ENCODE results near the gene PINK1.

Gene PINK1

GRCh38 chr1:20680269-20680668, 47.0 kb downstream of the PINK1 start:
- DNase-seq (ENCODE audit: low read depth, low spot score) = no peak

DNA sequence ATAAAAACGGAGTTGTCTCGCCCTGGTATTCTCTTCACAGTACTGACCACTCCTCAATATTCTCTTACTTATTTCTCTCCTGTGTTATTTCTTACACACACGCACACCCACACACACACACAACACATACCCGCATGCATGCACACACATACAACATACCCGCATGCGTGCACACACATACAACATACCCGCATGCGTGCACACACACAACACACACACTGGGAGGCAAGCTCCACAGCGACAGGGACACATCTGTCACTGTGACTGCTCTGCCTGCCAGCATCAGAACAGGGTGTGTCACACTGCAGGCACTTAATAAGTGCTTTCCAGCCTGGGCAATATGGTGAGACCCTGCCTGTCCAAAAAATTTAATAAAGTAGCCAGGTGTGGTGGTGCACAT, 48.7 kb downstream of the PINK1 start:
- no peak for DNase-seq (ENCODE audit: low read depth, low spot score)

DNA sequence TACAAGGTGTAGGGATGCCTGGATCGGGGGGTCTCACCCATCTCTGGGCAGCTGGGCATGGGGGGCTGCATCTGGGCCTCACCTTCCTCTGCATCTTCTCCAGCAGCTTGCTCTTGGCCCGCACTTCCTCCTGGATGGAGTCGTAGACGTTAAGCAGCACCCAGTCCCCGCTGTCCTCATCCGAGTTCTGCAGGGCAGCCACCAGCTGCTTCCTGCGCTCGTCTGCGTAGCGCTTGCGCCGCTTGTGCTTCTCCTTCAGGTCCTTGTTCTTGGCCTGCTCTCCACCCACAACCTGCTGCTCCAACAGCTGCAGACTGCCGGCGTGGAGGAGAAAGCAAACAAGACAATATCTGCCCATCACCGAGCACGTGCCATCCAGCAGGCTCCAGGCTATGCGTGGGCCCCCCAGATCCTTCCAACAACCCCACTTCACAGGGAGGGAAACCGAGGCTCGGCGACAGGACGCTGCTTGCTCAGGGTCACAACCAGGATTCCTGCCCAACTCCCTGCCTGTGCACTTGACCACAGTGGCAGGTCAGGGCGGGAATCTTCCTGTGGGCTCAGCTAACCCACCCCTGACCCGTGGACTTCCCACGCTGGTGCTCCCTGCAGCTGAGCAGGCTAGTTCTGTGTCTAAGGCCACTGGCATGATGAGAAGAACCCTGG, 49.4 kb downstream of the PINK1 start:
- no peak for DNase-seq (ENCODE audit: low read depth, low spot score)

GRCh38 chr1:20683614-20684013, 50.4 kb downstream of the PINK1 start:
- DNase-seq (ENCODE audit: low read depth, low spot score) = no peak

DNA sequence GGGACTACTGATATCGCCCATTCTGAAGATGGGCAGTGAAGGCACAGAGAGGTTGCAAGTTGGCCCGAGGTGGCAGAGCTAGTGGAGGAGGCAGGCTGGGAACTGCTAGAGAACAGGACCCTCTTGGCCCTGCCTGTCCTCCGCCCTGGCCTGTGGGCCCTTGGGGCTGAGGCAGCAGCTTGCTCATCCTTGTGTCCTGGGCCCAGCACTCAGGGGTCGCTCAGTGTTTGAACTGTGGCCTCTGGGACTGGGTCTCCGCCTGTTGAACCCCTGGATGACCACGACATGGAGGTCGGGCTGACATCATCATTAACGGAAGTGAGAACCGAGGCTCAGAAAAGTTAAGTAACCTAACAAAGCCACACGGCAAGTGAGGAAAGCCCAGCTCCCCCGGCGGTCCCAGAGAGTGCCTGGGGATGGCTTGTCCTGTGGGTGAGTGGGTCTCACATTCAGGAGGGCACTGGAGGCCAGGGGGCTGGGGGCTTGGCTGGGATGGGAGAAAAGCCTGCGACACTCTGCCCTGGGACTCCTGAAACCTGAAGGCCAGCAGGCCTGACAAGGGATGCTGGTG, 50.9 kb downstream of the PINK1 start:
- DNase-seq (ENCODE audit: low read depth, low spot score) = no peak

DNA sequence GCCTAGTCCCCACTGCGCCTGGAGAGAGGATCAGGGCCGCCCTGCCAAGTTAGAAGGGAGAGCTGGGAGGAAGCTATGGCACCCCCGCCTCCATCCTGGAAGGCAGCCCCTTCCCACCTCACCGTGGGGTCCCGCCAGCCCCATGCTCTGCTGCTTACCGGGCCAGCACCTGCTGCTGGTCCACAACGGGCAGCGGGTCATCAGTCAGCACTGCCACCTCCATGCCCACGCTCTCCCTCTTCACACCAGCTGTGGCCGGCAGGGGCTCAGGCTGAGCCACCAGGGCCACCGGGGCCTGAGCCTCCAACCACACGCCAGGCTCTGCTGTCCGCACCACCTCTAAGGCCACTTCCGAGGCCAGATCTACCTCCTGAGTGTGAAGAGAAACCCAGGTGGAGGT, 51.4 kb downstream of the PINK1 start:
- DNase-seq (ENCODE audit: low read depth, low spot score) = no peak

DNA sequence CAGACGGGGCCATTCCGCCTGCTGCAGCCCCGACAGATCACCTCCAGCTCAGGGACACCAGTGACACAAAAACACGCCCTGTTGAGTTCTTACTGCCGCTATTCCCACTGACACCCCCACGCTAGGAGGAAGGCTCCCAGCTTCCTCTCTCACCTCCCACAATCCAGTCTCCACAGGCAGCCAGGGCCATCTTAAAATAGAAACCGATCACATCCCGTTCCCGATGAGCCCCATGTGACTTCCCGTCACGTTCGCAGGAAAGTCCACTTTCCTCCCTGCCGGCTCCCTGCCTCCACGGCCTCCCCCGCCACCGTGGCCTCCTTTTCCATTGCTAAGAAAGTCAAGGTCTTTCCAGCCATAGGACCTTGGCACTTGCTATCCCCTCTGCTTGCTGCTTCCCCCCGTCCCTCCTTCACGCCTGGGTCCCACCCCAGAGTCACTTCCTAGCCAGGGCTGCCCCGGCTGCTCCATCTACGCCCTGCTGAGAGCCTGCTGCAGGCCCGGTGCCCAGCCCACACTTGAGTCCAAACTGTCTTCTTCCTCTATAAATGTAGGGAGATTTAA, 51.9 kb downstream of the PINK1 start:
- no peak for DNase-seq (ENCODE audit: low read depth, low spot score)

GRCh38 chr1:20685741-20686140, 52.5 kb downstream of the PINK1 start:
- no peak for DNase-seq (ENCODE audit: low read depth, low spot score)

- DNase-seq (ENCODE audit: low read depth, low spot score) = no peak
These were observed 53.8 kb downstream of the PINK1 start for GRCh38 chr1:20686883-20687725.

DNA sequence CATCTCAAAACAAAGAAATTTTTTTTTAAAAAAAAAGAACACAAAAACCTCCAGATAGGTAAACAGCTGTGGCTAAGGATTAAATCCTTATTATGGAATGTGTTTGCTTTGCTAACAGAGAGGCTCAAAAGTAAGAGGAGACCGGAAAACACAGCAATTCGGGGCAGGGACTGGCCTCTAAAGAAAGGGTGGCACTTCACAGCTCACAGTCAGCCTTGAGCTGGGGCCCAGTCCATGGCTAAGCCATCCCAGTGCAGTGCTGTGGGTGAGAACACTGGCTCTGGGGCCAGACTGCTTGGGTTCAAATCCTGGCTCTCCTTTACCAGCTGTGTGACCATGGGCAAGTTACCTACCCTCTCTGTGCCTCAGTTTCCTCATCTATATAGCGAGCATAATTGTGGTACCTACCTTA, 56.4 kb downstream of the PINK1 start:
- DNase-seq (ENCODE audit: low read depth, low spot score) = no peak

GRCh38 chr1:20691872-20692271, 58.6 kb downstream of the PINK1 start:
- DNase-seq (ENCODE audit: low read depth, low spot score) = no peak

- DNase-seq (ENCODE audit: low read depth, low spot score) = no peak
These were observed 60.4 kb downstream of the PINK1 start for GRCh38 chr1:20693623-20694022.

GRCh38 chr1:20695515-20695914, 62.3 kb downstream of the PINK1 start:
- no peak for DNase-seq (ENCODE audit: low read depth, low spot score)

DNA sequence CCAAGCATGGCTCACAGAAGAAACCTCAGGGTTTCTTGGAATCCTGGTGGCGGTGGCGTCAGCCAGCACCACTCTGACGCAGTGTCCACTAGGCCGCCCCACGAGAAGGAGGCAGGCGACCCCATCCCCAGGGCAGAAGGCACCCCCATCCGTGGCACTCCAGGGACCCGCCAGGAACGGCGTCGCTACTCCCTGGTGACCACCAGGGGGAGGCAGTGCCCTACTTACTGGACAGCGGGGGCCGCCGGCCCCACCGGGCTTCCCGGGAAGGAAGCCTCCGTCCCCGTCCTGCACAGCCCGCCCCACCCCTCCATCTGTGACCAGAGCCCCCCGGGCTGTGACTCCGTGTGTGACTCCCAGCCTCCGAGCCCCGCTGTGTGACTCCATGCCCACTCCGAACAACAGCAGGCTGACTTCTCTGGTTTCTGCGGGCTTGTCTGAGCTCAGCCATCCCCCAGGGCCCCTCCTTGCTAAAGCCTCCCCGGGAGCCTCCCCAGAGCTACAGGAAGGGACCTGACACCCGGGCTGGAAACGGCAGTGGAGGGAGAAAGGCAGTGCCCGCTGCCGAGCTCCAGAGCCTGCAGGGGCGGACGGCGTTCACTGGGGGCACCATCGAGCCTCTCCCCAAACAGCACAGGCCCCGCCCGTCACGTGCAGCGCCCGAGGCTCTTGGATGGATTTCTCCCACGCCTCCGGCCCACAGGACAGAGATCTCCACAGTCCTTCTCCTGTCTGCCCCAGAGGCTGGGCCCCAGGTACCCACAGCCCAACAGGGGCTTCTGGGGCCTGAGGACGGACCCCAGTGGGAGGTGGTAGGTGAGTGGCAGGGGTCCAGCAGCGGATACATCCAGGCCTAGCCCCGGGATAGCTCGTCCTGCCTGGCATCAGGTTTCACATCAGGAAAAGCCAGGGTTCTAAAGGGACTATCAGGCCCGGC, 63.4 kb downstream of the PINK1 start:
- peak; percentile 35 for DNase-seq (ENCODE audit: low read depth, low spot score)

DNA sequence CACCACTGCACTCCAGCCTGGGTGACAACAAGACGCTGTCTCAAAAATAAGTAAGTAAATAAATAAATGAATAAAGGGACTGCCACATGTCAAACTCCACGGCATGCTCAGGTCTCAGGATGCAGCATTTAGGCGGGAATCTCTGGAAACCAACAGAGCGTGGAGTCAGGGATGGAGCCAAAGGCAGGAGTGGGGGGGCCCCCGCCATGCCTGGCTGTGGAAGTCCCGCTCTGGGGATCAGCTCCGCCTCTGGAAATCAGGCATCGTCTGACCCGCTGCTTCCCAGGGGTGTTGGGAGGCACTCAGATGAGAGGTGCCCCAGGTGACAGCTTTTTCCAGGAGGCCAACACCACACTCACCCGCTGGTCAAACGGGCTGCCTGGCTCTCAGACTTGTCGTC, 64.3 kb downstream of the PINK1 start:
- DNase-seq (ENCODE audit: low read depth, low spot score) = no peak

DNA sequence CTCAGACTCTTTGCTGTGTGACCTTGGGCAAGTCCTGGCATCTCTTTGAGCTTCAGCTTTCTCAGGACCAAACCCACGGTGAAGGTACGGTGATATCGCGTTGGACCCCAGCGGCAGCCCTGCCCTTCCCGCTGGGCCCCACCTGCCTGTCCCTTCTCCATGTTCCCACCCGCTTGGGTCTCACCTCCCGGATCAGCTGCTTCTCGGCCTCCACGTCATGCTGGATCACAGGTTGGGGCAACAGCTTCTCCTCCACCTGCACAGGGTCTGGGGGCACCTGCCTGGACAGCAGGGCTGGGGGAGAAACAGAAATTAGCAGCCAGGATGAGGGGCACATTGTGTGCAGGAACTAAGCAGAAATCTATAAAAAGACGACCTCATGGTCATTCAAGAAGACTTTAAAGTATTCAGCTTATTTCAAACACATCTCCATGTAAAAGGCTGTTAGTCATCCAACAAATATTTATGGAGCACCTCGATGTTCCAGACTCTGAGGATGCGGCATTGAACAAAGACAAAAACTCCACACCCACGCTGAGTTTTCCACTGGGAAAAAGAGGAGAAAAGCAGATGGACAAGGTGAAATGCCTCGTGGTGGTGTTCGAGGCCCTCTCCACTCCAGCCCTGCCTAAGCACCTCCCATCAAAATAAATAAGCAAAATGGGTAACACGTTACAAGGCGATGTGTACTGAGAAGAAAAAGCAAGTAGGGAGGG, 65.1 kb downstream of the PINK1 start:
- DNase-seq (ENCODE audit: low read depth, low spot score) = no peak

DNA sequence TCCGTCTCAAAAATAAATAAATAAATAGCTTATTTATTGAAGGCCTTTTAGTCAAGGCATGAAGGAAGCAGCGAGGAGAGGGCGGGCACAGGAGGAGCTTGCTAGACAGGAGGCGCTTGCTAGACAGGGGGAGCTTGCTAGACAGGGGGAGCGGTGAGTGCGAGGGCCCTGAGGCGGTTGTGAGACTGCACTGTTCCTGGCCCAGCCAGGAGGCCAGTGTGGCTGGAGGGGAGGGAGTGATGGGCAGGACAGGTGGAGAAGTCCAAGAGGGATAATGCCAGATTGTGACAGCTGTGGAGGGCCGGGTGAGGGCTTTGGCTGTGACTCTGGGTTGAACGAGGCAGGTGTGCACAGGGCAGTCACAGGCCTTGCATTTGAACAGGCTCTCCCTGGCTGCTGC, 66.3 kb downstream of the PINK1 start:
- DNase-seq (ENCODE audit: low read depth, low spot score) = no peak

DNA sequence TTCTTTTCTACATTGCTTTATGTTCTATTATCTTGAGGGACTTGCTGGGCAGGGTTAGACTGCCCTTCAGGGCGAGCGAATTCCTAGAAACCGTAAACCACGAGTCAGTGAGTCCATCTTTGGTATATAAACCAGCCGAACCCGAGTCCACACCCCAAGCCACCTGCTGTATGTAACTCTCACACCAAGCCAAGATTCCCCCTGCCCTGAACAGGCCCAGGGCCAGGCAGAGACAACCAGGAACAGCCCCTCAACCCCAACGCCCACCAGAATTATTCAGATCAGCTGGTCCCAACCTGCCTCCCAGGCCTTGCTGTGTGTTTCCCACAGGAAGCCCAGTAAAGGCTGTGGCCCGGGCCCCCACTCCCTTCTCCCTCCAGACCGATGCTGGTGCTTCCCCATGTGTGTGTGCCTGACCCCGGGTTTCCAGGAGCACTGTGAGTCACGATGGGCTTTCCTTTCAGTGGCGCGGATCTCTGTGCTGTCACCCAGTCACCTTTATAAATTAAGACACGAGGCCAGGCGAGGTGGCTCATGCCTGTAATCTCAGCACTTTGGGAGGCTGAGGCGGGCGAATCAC, 67.5 kb downstream of the PINK1 start:
- DNase-seq (ENCODE audit: low read depth, low spot score) = no peak

All from activated CD4-positive, CD25-positive, alpha-beta regulatory T cell treated with anti-CD3 and anti-CD28 coated beads, Interleukin-2, amount 50 U/mL, for 16 hours (primary cell).